Stomach (tissue), 4 donors: ENCODE results near the gene ARMC12.
A peak's percentile ranks its signal among the peaks of the same experiment; 100 is the strongest.

Source experiments
- CTCF ChIP-seq, 7 experiments: fragments of 450-650 bp in 4 of 7; fragments of 200-600 bp in 3 of 7; sonication (generic) in 3 of 7; IDR thresholded peaks; one replicate each; pipeline ENCODE4 v1.5.1; 2016 to 2019; ENCODE audit warnings: antibody characterized with exemption in 7 of 7, control low read depth in 2 of 7, mild to moderate bottlenecking in 1 of 7
- EP300 ChIP-seq: sonication (generic); formaldehyde crosslinking; IDR thresholded peaks from one replicate; pipeline ENCODE4 v1.6.1; 2017; ENCODE audit warnings: antibody characterized with exemption
- POLR2A ChIP-seq, 4 donors: fragments of 450-650 bp; IDR thresholded peaks; one replicate each; pipeline ENCODE4 v1.6.1; 2016; ENCODE audit warnings: antibody characterized with exemption in 4 of 4, control low read depth in 2 of 4, mild to moderate bottlenecking in 1 of 4, moderate library complexity in 1 of 4
- POLR2AphosphoS5 ChIP-seq, 3 donors: sonication (generic); formaldehyde crosslinking; IDR thresholded peaks; one replicate each; pipeline ENCODE4 v1.6.1; 2016; ENCODE audit warnings: antibody characterized with exemption in 3 of 3

- TF ChIP-seq CTCF (IDR thresholded peaks at IDR 0.05) (no peak), POLR2A (IDR thresholded peaks at IDR 0.05) (peak in 1 of 4 donors; percentile 61), EP300 (peak; percentile 98), POLR2AphosphoS5 (IDR thresholded peaks at IDR 0.05) (peak; percentile 96 to 98 (median 98))
These were observed 8.7 kb upstream of the ARMC12 start for GRCh38 chr6:35727935-35728682.
